Prostate gland (tissue), 2 donors: ENCODE measurements around the gene FKBP6. TPM values are rescaled to one million over a fixed set of nuclear protein-coding genes. Genes with fewer than 3 reads are reported as not detected.
"Not testable (repeated sequence)": the region's sequence is repeated elsewhere in the genome, so short reads cannot be mapped to it uniquely, and the experiment has no call there.

Experiments
- DNase-seq: peaks from one replicate; pipeline ENCODE4 v3.0.0-alpha.2; 2019; ENCODE audit warnings: low spot score
- H3K27ac ChIP-seq, 2 donors: fragments of 200-600 bp; sonication (generic); 2 replicates each; pipeline ENCODE4 v1.5.1; 2017 to 2019
- H3K27me3 ChIP-seq: fragments of 200-600 bp; sonication (generic); replicated peaks from 2 replicates; pipeline ENCODE4 v1.5.1; 2019; ENCODE audit not compliant: insufficient read depth
- H3K36me3 ChIP-seq, 2 donors: fragments of 200-600 bp; sonication (generic); 1 replicate in 1 of 2; 2 replicates in 1 of 2; pipeline versions ENCODE4 v1.5.1 to v1.8.1; 2017 to 2019
- H3K4me1 ChIP-seq: fragments of 200-600 bp; sonication (generic); replicated peaks from 2 replicates; pipeline ENCODE4 v1.5.1; 2019
- H3K4me3 ChIP-seq, 2 donors: fragments of 200-600 bp; sonication (generic); 2 replicates each; pipeline ENCODE4 v1.5.1; 2017 to 2019
- H3K9me3 ChIP-seq: fragments of 200-600 bp; sonication (generic); 2 replicates; pipeline ENCODE4 v1.5.1; 2017
- CTCF ChIP-seq, 4 experiments: fragments of 200-600 bp in 2 of 4; fragments of 450-650 bp in 2 of 4; sonication (generic) in 2 of 4; IDR thresholded peaks; 1 replicate in 3 of 4; 2 replicates in 1 of 4; pipeline ENCODE4 v1.5.1; 2016 to 2019; ENCODE audit warnings: antibody characterized with exemption in 4 of 4, mild to moderate bottlenecking in 2 of 4, moderate library complexity in 2 of 4
- POLR2A ChIP-seq: fragments of 450-650 bp; IDR thresholded peaks from one replicate; pipeline ENCODE4 v1.6.1; 2016; ENCODE audit warnings: antibody characterized with exemption, mild to moderate bottlenecking
- POLR2AphosphoS5 ChIP-seq: sonication (generic); formaldehyde crosslinking; IDR thresholded peaks from one replicate; pipeline ENCODE4 v1.6.1; 2017; ENCODE audit warnings: antibody characterized with exemption
- WGBS: methylation state at CpG from one replicate; pipeline ENCODE4 v1.1.5; 2018; 5-methylcytosine and 5-hydroxymethylcytosine counted together
- intact Hi-C: fragments of 100-400 bp; cut with DNase I; formaldehyde crosslinking; loops from one replicate; pipeline ENCODE4 v1.14.2; 2022
- total RNA-seq, 2 donors: library from RNA; depleted of rRNA; stranded (reverse); fragments of >200 nt; gene quantifications; one replicate each; pipeline ENCODE4 v1.1.0, GENCODE V29; 2016

Gene FKBP6
- total RNA-seq, 2 donors from 2014 or later = 16.5 TPM; not detected in 1

GRCh38 chr7:73324081-73324845 lies 3.7 kb upstream of the FKBP6 start:
- H3K27me3 ChIP-seq, H3K36me3 ChIP-seq, H3K4me1 ChIP-seq, H3K27ac ChIP-seq, intact Hi-C loops, H3K4me3 ChIP-seq, H3K9me3 ChIP-seq: not testable (repeated sequence)
- peak; percentile 29 for DNase-seq
- WGBS = 16% methylated on average over 31 of the region's 31 CpGs
- peak in 3 of 4 experiments; percentile 26 to 55 (median 55) for TF ChIP-seq CTCF (IDR thresholded peaks at IDR 0.05)

- H3K27ac ChIP-seq, H3K27me3 ChIP-seq, H3K4me1 ChIP-seq, DNase-seq, intact Hi-C loops, H3K4me3 ChIP-seq, H3K9me3 ChIP-seq, H3K36me3 ChIP-seq: not testable (repeated sequence)
- WGBS = 91% methylated on average over 6 of the region's 6 CpGs
Observed at GRCh38 chr7:73325424-73325823, 2.5 kb upstream of the FKBP6 start.

- H3K4me1 ChIP-seq, H3K4me3 ChIP-seq, H3K27ac ChIP-seq, H3K36me3 ChIP-seq, DNase-seq, H3K9me3 ChIP-seq, H3K27me3 ChIP-seq, intact Hi-C loops: not testable (repeated sequence)
- WGBS = 83% methylated on average over 8 of the region's 13 CpGs
Observed at GRCh38 chr7:73327449-73327848, 512 bp upstream of the FKBP6 start.

GRCh38 chr7:73328696-73329095 lies 735 bp downstream of the FKBP6 start:
- WGBS = 94% methylated on average over 10 of the region's 10 CpGs
- Histone ChIP-seq H3K4me1 (no peaks in the 10 kb centered on the region), H3K27ac (no peak overlapping the region), H3K4me3 (no peak overlapping the region), H3K9me3 (no peaks in the 10 kb centered on the region), H3K27me3 (no peaks in the 10 kb centered on the region), H3K36me3 (no peaks in the 10 kb centered on the region)
- no peak for DNase-seq
- intact Hi-C loops = no loop called here
- no peak for TF ChIP-seq POLR2A
- no peak for TF ChIP-seq CTCF (IDR thresholded peaks at IDR 0.05)
- TF ChIP-seq POLR2AphosphoS5 = no peak

GRCh38 chr7:73329861-73330581 lies 2.1 kb downstream of the FKBP6 start:
- Histone ChIP-seq H3K4me3 (no peak overlapping the region), H3K4me1 (no peaks in the 10 kb centered on the region), H3K36me3 (no peaks in the 10 kb centered on the region), H3K9me3 (no peaks in the 10 kb centered on the region), H3K27me3 (no peaks in the 10 kb centered on the region), H3K27ac (no peak overlapping the region)
- DNase-seq = no peak
- TF ChIP-seq POLR2A (no peak), POLR2AphosphoS5 (no peak), CTCF (IDR thresholded peaks at IDR 0.05) (no peak)
- intact Hi-C loops = no loop called here
- 42% methylated on average over 11 of the region's 11 CpGs for WGBS

GRCh38 chr7:73330772-73331171 lies 2.8 kb downstream of the FKBP6 start:
- DNase-seq = no peak
- H3K4me3 ChIP-seq = no peak overlapping the region
- no peaks in the 10 kb centered on the region for H3K9me3 ChIP-seq
- TF ChIP-seq CTCF (IDR thresholded peaks at IDR 0.05) = no peak
- TF ChIP-seq POLR2A = no peak
- TF ChIP-seq POLR2AphosphoS5 = no peak
- intact Hi-C loops = no loop called here
- WGBS = 64% methylated on average over 6 of the region's 6 CpGs
- H3K27ac ChIP-seq = no peak overlapping the region
- no peaks in the 10 kb centered on the region for H3K36me3 ChIP-seq
- no peaks in the 10 kb centered on the region for H3K27me3 ChIP-seq
- no peaks in the 10 kb centered on the region for H3K4me1 ChIP-seq
